Stomach smooth muscle (tissue), 2 donors: Measurements from ENCODE around the gene PAK6.

Experiments
- H3K27ac ChIP-seq: one replicate; pipeline ENCODE4 v1.7.0; 2013; ENCODE audit warnings: mild to moderate bottlenecking, low read length, inconsistent platforms
- H3K27me3 ChIP-seq, 2 donors: one replicate each; pipeline ENCODE4 v1.7.0; 2013; ENCODE audit warnings: low read length in 2 of 2; ENCODE audit not compliant: insufficient read depth in 2 of 2, control insufficient read depth in 1 of 2
- H3K36me3 ChIP-seq, 2 donors: one replicate each; pipeline ENCODE4 v1.7.0; 2013; ENCODE audit warnings: low read length in 2 of 2; ENCODE audit not compliant: control insufficient read depth in 2 of 2, insufficient read depth in 2 of 2
- H3K4me1 ChIP-seq: one replicate; pipeline ENCODE4 v1.7.0; 2013; ENCODE audit warnings: low read length; ENCODE audit not compliant: control insufficient read depth, insufficient read depth
- H3K4me3 ChIP-seq, 2 donors: one replicate each; pipeline ENCODE4 v1.7.0; 2013; ENCODE audit warnings: low read length in 2 of 2
- H3K9ac ChIP-seq, 2 donors: one replicate each; pipeline ENCODE4 v1.7.0; 2013; ENCODE audit warnings: low read length in 2 of 2, mild to moderate bottlenecking in 1 of 2
- H3K9me3 ChIP-seq, 2 donors: one replicate each; pipeline ENCODE4 v1.7.0; 2013; ENCODE audit warnings: low read length in 2 of 2; ENCODE audit not compliant: control insufficient read depth in 2 of 2
- donor health status: healthy.
- donor health status: Pancreatic carcinoma.

The PAK6 gene

GRCh38 chr15:40257656-40258450, 19.0 kb downstream of the PAK6 start:
- H3K36me3 ChIP-seq, result no peaks in the 10 kb centered on the region
- H3K4me1 ChIP-seq, result peaks cover 8% of the 10 kb centered on the region
- H3K9ac ChIP-seq, result no peak overlapping the region
- no peak overlapping the region for H3K27ac ChIP-seq
- H3K27me3 ChIP-seq, result peaks cover 6 to 10% of the 10 kb centered on the region in 2 donors
- H3K4me3 ChIP-seq, result no peak overlapping the region
- no peaks in the 10 kb centered on the region for H3K9me3 ChIP-seq

- no peak overlapping the region for H3K4me3 ChIP-seq
- no peak overlapping the region for H3K9ac ChIP-seq
- peaks cover 4 to 6% of the 10 kb centered on the region in 2 donors for H3K27me3 ChIP-seq
- H3K9me3 ChIP-seq, result no peaks in the 10 kb centered on the region
- no peaks in the 10 kb centered on the region for H3K36me3 ChIP-seq
- H3K4me1 ChIP-seq, result peaks cover 1% of the 10 kb centered on the region
- no peak overlapping the region for H3K27ac ChIP-seq
Measured at GRCh38 chr15:40258544-40258943, 19.7 kb downstream of the PAK6 start.

- H3K4me1 ChIP-seq, result no peaks in the 10 kb centered on the region
- H3K9me3 ChIP-seq, result no peaks in the 10 kb centered on the region
- peaks cover 4 to 6% of the 10 kb centered on the region in 2 donors for H3K27me3 ChIP-seq
- no peak overlapping the region for H3K27ac ChIP-seq
- H3K36me3 ChIP-seq, result no peaks in the 10 kb centered on the region
- H3K4me3 ChIP-seq, result no peak overlapping the region
- no peak overlapping the region for H3K9ac ChIP-seq
Measured at GRCh38 chr15:40259021-40259420, 20.2 kb downstream of the PAK6 start.

- H3K4me3 ChIP-seq, result no peak overlapping the region
- H3K36me3 ChIP-seq, result no peaks in the 10 kb centered on the region
- peaks cover 2 to 3% of the 10 kb centered on the region in 2 donors for H3K27me3 ChIP-seq
- H3K27ac ChIP-seq, result no peak overlapping the region
- no peaks in the 10 kb centered on the region for H3K9me3 ChIP-seq
- peaks cover 4% of the 10 kb centered on the region for H3K4me1 ChIP-seq
- no peak overlapping the region for H3K9ac ChIP-seq
Measured at GRCh38 chr15:40263024-40263754, 24.3 kb downstream of the PAK6 start.

- Histone ChIP-seq H3K9me3 (no peaks in the 10 kb centered on the region), H3K27ac (no peak overlapping the region), H3K9ac (no peak overlapping the region), H3K4me1 (peaks cover 4% of the 10 kb centered on the region), H3K27me3 (no peaks in the 10 kb centered on the region), H3K4me3 (no peak overlapping the region), H3K36me3 (no peaks in the 10 kb centered on the region)
Measured at GRCh38 chr15:40264321-40265153, 25.7 kb downstream of the PAK6 start.

GRCh38 chr15:40265355-40265754, 26.5 kb downstream of the PAK6 start:
- no peaks in the 10 kb centered on the region for H3K27me3 ChIP-seq
- H3K4me3 ChIP-seq, result no peak overlapping the region
- H3K4me1 ChIP-seq, result peaks cover 4% of the 10 kb centered on the region
- no peak overlapping the region for H3K27ac ChIP-seq
- no peaks in the 10 kb centered on the region for H3K36me3 ChIP-seq
- H3K9me3 ChIP-seq, result no peaks in the 10 kb centered on the region
- H3K9ac ChIP-seq, result no peak overlapping the region

- no peak overlapping the region for H3K4me3 ChIP-seq
- H3K9ac ChIP-seq, result no peak overlapping the region
- no peak overlapping the region for H3K27ac ChIP-seq
- H3K4me1 ChIP-seq, result peaks cover 4% of the 10 kb centered on the region
- H3K27me3 ChIP-seq, result no peaks in the 10 kb centered on the region
- no peaks in the 10 kb centered on the region for H3K9me3 ChIP-seq
- no peaks in the 10 kb centered on the region for H3K36me3 ChIP-seq
Measured at GRCh38 chr15:40265875-40266274, 27.0 kb downstream of the PAK6 start.

GRCh38 chr15:40266828-40267304, 28.0 kb downstream of the PAK6 start:
- Histone ChIP-seq H3K27me3 (no peaks in the 10 kb centered on the region), H3K9me3 (no peaks in the 10 kb centered on the region), H3K36me3 (no peaks in the 10 kb centered on the region), H3K27ac (no peak overlapping the region), H3K9ac (no peak overlapping the region), H3K4me3 (no peak overlapping the region), H3K4me1 (peaks cover 4% of the 10 kb centered on the region)

- Histone ChIP-seq H3K9me3 (no peaks in the 10 kb centered on the region), H3K4me3 (no peak overlapping the region), H3K4me1 (peaks cover 4% of the 10 kb centered on the region), H3K27me3 (no peaks in the 10 kb centered on the region), H3K9ac (no peak overlapping the region), H3K27ac (no peak overlapping the region), H3K36me3 (no peaks in the 10 kb centered on the region)
Measured at GRCh38 chr15:40267670-40268069, 28.8 kb downstream of the PAK6 start.

GRCh38 chr15:40269604-40270003, 30.7 kb downstream of the PAK6 start:
- peaks cover 6% of the 10 kb centered on the region for H3K4me1 ChIP-seq
- no peaks in the 10 kb centered on the region for H3K27me3 ChIP-seq
- H3K9me3 ChIP-seq, result no peaks in the 10 kb centered on the region
- no peak overlapping the region for H3K27ac ChIP-seq
- H3K36me3 ChIP-seq, result no peaks in the 10 kb centered on the region
- H3K9ac ChIP-seq, result no peak overlapping the region
- H3K4me3 ChIP-seq, result no peak overlapping the region
